ENCODE measurements around the gene TMEM201.

DNA sequence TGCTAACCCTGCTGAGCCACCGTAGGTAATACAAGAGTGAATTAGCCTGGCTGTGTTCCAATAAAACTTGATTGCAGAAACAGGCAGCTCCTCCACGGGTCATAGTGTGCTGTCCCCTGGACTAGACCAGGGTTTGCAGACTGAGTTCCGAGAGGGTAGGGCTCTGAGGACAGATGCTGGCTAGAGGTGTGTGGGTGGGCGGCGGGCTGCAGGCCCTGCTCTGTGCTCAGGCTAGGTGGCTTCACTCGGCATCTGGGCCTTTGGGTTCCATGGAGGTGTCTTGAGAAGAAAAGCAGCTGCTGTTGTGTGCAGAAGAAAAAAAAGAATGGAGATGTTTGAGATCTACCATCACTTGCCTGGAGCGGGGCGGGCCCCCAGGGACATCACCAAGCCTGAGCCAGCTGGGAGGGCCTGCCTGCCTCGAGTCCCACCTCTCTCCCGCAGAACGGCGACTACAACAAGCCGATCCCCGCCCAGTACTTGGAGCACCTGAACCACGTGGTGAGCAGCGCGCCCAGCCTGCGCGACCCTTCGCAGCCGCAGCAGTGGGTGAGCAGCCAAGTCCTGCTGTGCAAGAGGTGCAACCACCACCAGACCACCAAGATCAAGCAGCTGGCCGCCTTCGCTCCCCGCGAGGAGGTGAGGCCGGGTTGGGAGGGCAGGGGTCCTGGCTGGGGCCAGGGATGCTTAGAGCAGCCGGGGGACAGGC lies 7.9 kb downstream of the TMEM201 start:
- TF ChIP-seq TAF1 (IDR thresholded peaks at IDR 0.05; ENCODE audit: borderline replicate concordance, insufficient read depth, low read length), result no peak
- no peak for TF ChIP-seq SIN3A (IDR thresholded peaks at IDR 0.05; ENCODE audit: borderline replicate concordance, insufficient read depth, low read length)
- no peak for TF ChIP-seq POLR2AphosphoS5 (IDR thresholded peaks at IDR 0.05; ENCODE audit: low read depth, low read length)
- TF ChIP-seq, protein P1, sequence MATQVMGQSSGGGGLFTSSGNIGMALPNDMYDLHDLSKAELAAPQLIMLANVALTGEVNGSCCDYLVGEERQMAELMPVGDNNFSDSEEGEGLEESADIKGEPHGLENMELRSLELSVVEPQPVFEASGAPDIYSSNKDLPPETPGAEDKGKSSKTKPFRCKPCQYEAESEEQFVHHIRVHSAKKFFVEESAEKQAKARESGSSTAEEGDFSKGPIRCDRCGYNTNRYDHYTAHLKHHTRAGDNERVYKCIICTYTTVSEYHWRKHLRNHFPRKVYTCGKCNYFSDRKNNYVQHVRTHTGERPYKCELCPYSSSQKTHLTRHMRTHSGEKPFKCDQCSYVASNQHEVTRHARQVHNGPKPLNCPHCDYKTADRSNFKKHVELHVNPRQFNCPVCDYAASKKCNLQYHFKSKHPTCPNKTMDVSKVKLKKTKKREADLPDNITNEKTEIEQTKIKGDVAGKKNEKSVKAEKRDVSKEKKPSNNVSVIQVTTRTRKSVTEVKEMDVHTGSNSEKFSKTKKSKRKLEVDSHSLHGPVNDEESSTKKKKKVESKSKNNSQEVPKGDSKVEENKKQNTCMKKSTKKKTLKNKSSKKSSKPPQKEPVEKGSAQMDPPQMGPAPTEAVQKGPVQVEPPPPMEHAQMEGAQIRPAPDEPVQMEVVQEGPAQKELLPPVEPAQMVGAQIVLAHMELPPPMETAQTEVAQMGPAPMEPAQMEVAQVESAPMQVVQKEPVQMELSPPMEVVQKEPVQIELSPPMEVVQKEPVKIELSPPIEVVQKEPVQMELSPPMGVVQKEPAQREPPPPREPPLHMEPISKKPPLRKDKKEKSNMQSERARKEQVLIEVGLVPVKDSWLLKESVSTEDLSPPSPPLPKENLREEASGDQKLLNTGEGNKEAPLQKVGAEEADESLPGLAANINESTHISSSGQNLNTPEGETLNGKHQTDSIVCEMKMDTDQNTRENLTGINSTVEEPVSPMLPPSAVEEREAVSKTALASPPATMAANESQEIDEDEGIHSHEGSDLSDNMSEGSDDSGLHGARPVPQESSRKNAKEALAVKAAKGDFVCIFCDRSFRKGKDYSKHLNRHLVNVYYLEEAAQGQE (IDR thresholded peaks at IDR 0.05; ENCODE audit: insufficient read depth in 1 of 2, low read depth in 2 of 2, low read length in 2 of 2), result no peak

Data from PFSK-1 (cell line).